Parathyroid adenoma (tissue), 2 donors: Measurements from ENCODE around the gene CPEB1.

Source experiments
- H2AFZ ChIP-seq: fragments of 300-600 bp; sonication (generic); one replicate; pipeline ENCODE4 v1.7.0; 2017; ENCODE audit warnings: antibody characterized with exemption, mild to moderate bottlenecking
- H3K27ac ChIP-seq: fragments of 300-600 bp; sonication (generic); one replicate; pipeline ENCODE4 v1.7.0; 2017
- H3K27me3 ChIP-seq: fragments of 300-600 bp; sonication (generic); one replicate; pipeline ENCODE4 v1.7.0; 2017; ENCODE audit warnings: low read length; ENCODE audit not compliant: control insufficient read depth, insufficient read depth
- H3K36me3 ChIP-seq: fragments of 300-600 bp; sonication (generic); one replicate; pipeline ENCODE4 v1.7.0; 2017; ENCODE audit warnings: low read length; ENCODE audit not compliant: control insufficient read depth, insufficient read depth
- H3K4me1 ChIP-seq: fragments of 300-600 bp; sonication (generic); one replicate; pipeline ENCODE4 v1.7.0; 2017; ENCODE audit warnings: control low read depth
- H3K4me2 ChIP-seq: fragments of 300-600 bp; sonication (generic); one replicate; pipeline ENCODE4 v1.7.0; 2017; ENCODE audit warnings: low read length
- H3K4me3 ChIP-seq: fragments of 300-600 bp; sonication (generic); one replicate; pipeline ENCODE4 v1.7.0; 2017; ENCODE audit warnings: low read depth, low read length
- H3K79me2 ChIP-seq: fragments of 300-600 bp; sonication (generic); one replicate; pipeline ENCODE4 v1.7.0; 2017; ENCODE audit warnings: control low read depth
- H3K9ac ChIP-seq: fragments of 300-600 bp; sonication (generic); one replicate; pipeline ENCODE4 v1.7.0; 2017; ENCODE audit warnings: mild to moderate bottlenecking
- H3K9me3 ChIP-seq: fragments of 300-600 bp; sonication (generic); one replicate; pipeline ENCODE4 v1.7.0; 2017; ENCODE audit warnings: low read length; ENCODE audit not compliant: control insufficient read depth
- CTCF ChIP-seq: fragments of 300-600 bp; sonication (generic); IDR thresholded peaks from one replicate; pipeline ENCODE4 v1.7.0; 2017; ENCODE audit warnings: antibody characterized with exemption, mild to moderate bottlenecking
- donor health status: primary hyperparathyroidism.

CPEB1 gene

DNA sequence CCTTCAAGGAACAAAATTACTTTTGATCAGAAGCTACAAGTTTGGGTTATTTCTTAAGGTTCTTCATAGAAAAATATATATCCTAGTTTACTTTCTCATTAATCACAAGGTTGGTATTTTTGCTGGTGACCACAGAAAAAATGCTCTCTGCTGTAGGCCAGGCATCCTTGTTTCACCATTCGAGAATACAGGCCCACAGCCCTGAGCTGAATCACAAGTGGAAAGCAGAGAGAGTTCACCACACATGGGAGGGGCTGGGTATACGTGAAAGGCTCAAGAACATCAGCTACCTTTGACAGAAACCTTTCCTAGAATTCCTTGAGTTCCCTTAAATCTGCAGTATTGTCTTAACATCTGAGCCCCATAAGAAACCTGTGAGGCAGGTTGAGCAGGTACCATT lies 23.2 kb downstream of the CPEB1 start:
- H3K27ac ChIP-seq, result no peak overlapping the region

GRCh38 chr15:82621970-82622369 lies 25.2 kb downstream of the CPEB1 start:
- Histone ChIP-seq H3K4me1 (no peaks in the 10 kb centered on the region), H3K79me2 (no peaks in the 10 kb centered on the region), H2AFZ (no peak overlapping the region), H3K9ac (no peak overlapping the region), H3K4me2 (no peak overlapping the region), H3K27me3 (no peaks in the 10 kb centered on the region), H3K9me3 (no peaks in the 10 kb centered on the region), H3K4me3 (no peak overlapping the region), H3K27ac (no peak overlapping the region), H3K36me3 (no peaks in the 10 kb centered on the region)
- TF ChIP-seq CTCF, result no peak

More for the DNA sequence above, 23.2 kb downstream of the CPEB1 start:
- Histone ChIP-seq H2AFZ (no peak overlapping the region), H3K4me1 (no peaks in the 10 kb centered on the region), H3K4me2 (no peak overlapping the region), H3K9ac (no peak overlapping the region), H3K79me2 (no peaks in the 10 kb centered on the region), H3K4me3 (no peak overlapping the region), H3K9me3 (no peaks in the 10 kb centered on the region), H3K27me3 (no peaks in the 10 kb centered on the region), H3K36me3 (no peaks in the 10 kb centered on the region)
- TF ChIP-seq CTCF, result no peak

DNA sequence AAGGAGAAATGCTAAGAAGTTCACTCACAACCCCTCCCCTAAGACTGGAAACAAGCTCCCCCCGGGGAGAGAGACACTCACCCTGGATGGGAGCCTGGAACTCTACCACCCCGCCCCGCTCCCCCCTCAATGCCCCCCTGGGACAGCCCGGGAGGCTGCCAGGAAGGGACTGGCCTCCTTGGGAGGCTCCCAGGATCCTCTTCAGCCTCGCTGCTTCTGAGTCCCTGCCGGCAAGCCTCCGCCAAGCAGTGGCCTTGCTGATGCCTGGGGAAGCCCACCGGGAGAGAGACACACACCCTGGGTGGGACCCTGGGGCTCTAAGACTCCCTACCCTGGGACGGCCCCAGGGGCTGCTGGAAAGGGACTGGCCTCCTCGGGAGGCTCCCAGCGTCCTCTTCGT lies 33.4 kb downstream of the CPEB1 start:
- peaks cover 4% of the 10 kb centered on the region for H3K4me1 ChIP-seq
- no peaks in the 10 kb centered on the region for H3K79me2 ChIP-seq
- no peaks in the 10 kb centered on the region for H3K27me3 ChIP-seq
- no peak overlapping the region for H2AFZ ChIP-seq
- no peak for TF ChIP-seq CTCF
- H3K36me3 ChIP-seq, result no peaks in the 10 kb centered on the region
- H3K4me2 ChIP-seq, result no peak overlapping the region
- no peak overlapping the region for H3K9ac ChIP-seq
- no peaks in the 10 kb centered on the region for H3K9me3 ChIP-seq
- H3K27ac ChIP-seq, result peak overlapping the region; percentile 19
- H3K4me3 ChIP-seq, result no peak overlapping the region

DNA sequence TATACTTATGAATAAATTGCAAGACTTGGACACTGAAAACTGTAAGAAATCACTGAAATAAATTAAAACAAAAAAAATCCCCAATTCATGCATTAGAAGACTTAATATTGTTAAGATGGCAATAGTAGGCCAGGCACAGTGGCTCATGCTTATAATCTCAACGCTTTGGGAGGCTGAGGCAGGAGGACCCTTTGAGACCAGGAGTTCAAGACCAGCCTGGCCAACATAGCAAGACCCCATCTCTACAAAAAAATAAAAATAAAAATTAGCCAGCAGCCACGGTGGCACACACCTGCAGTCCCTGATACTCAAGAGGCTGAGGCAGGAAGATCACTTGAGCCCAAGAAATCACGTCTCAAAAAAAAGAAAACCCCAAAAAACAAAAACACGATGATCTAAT lies 35.8 kb downstream of the CPEB1 start:
- Histone ChIP-seq H2AFZ (no peak overlapping the region), H3K36me3 (no peaks in the 10 kb centered on the region), H3K9ac (no peak overlapping the region), H3K27me3 (no peaks in the 10 kb centered on the region), H3K4me3 (no peak overlapping the region), H3K4me1 (peaks cover 4% of the 10 kb centered on the region), H3K27ac (no peak overlapping the region), H3K9me3 (no peaks in the 10 kb centered on the region), H3K4me2 (no peak overlapping the region), H3K79me2 (no peaks in the 10 kb centered on the region)
- no peak for TF ChIP-seq CTCF

DNA sequence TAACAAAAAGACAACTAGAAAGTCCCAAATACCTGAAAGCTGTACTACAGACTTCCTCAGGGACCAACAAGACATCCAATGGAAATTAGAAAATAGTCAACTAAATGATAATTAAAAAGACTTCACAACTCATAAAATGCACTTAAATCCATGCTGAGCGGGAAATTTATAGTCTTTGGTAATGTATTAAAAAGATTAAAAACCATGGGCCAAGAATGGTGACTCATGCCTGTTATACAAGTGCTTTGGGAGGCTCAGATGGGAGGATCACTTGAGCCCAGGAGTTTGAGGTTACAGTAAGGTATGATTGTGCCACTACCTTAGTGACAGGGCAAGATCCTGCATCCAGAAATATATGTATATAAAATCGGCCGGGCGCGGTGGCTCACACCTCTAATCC lies 45.0 kb downstream of the CPEB1 start:
- H3K79me2 ChIP-seq, result no peaks in the 10 kb centered on the region
- no peak overlapping the region for H2AFZ ChIP-seq
- no peak overlapping the region for H3K4me3 ChIP-seq
- no peak overlapping the region for H3K4me2 ChIP-seq
- no peak overlapping the region for H3K9ac ChIP-seq
- H3K27me3 ChIP-seq, result no peaks in the 10 kb centered on the region
- no peaks in the 10 kb centered on the region for H3K36me3 ChIP-seq
- no peak overlapping the region for H3K27ac ChIP-seq
- peaks cover 2% of the 10 kb centered on the region for H3K4me1 ChIP-seq
- TF ChIP-seq CTCF, result no peak
- no peaks in the 10 kb centered on the region for H3K9me3 ChIP-seq
